Activated T-cell treated with anti-CD3 and anti-CD28 coated beads, Interleukin-2, amount 50 U/mL, for 24 hours (primary cell): ENCODE data around the gene KIF26B.
"Not testable (repeated sequence)": the region's sequence is repeated elsewhere in the genome, so short reads cannot be mapped to it uniquely, and the experiment has no call there.

Experiments
- DNase-seq: peaks from one replicate; pipeline ENCODE4 v3.0.0-alpha.2; 2020
- H3K27ac Mint-ChIP-seq: 2 replicates; pipeline ENCODE4 v1.8.0; 2020; ENCODE audit warnings: mild to moderate bottlenecking, mixed read lengths
- H3K27me3 Mint-ChIP-seq: 2 replicates; pipeline ENCODE4 v1.8.0; 2020; ENCODE audit warnings: mixed read lengths
- H3K36me3 Mint-ChIP-seq: 2 replicates; pipeline ENCODE4 v1.8.0; 2020; ENCODE audit warnings: low read depth, mixed read lengths
- H3K4me1 Mint-ChIP-seq: 2 replicates; pipeline ENCODE4 v1.8.0; 2020; ENCODE audit warnings: low read depth, mixed read lengths
- H3K4me3 Mint-ChIP-seq: 2 replicates; pipeline ENCODE4 v1.8.0; 2020; ENCODE audit warnings: mild to moderate bottlenecking, moderate library complexity, mixed read lengths
- H3K9me3 Mint-ChIP-seq: 2 replicates; pipeline ENCODE4 v1.8.0; 2020; ENCODE audit warnings: mixed read lengths

KIF26B gene

DNA sequence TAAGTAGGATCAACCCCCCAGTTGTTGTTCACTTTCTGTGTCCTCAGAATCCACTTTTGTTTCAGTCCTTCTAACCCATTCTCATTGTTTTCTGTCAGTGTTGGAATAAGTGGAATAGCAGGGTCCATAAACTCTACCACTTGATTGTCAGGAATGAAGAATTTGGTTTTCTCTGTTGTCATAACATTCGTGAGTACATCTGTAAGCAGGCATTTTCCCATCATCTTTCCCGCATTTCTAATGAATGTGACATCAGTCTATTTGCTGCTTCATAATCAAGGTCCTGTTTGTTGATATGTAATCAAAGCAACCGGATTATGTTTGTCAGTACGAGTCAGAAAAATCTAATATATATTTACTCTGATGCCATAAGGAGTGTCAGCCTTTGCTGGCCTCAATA lies 147.1 kb downstream of the KIF26B start:
- Mint-ChIP-seq H3K27ac (no peak overlapping the region), H3K27me3 (peaks cover 12% of the 10 kb centered on the region)

DNA sequence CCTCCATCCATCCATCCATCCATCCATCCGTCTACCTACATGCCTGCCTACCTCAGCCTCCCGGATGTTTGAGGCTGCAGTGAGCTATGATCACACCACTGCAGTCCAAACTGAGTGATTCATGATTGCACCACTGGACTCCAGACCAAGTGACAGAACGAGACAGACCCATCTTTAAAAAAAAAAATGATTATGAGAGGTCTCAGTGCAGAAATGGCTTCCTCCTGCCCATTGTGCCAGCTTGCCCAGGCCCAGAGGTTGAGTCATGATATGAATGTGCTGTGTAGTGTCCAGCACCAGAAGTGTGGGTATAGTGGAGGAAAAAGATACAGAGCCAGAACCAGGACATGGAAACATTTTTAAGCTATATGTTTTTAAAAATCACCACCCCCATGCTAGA lies 149.9 kb downstream of the KIF26B start:
- no peaks in the 10 kb centered on the region for H3K36me3 Mint-ChIP-seq
- H3K4me3 Mint-ChIP-seq = no peak overlapping the region
- no peak for DNase-seq
- no peak overlapping the region for H3K27ac Mint-ChIP-seq
- no peaks in the 10 kb centered on the region for H3K4me1 Mint-ChIP-seq
- H3K9me3 Mint-ChIP-seq = no peaks in the 10 kb centered on the region
- H3K27me3 Mint-ChIP-seq = peaks cover 13% of the 10 kb centered on the region

More for the DNA sequence above, 147.1 kb downstream of the KIF26B start:
- H3K4me1 Mint-ChIP-seq = no peaks in the 10 kb centered on the region
- H3K4me3 Mint-ChIP-seq = no peak overlapping the region
- no peaks in the 10 kb centered on the region for H3K36me3 Mint-ChIP-seq
- no peaks in the 10 kb centered on the region for H3K9me3 Mint-ChIP-seq
- DNase-seq = no peak

DNA sequence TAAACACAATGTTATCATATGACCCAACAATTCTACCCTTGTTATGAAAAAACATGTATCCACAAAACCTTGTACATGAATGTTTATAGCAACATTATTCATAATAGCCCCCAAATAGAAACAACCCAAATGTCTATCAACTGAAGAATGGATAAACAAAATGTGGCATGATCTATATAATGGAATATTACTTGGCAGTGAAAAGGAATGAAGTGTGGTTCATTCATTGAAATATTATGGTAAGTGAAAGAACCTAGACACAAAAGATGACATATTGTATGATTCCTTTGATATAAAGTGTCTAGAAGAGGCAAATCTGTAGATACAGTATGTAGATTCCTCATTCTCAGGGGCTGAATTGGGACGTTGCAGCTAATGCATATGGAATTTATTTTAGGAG lies 151.2 kb downstream of the KIF26B start:
- Mint-ChIP-seq H3K4me3 (no peak overlapping the region), H3K27ac (no peak overlapping the region), H3K36me3 (no peaks in the 10 kb centered on the region), H3K27me3 (peaks cover 16% of the 10 kb centered on the region), H3K4me1 (peaks cover 8% of the 10 kb centered on the region), H3K9me3 (no peaks in the 10 kb centered on the region)
- DNase-seq = no peak

DNA sequence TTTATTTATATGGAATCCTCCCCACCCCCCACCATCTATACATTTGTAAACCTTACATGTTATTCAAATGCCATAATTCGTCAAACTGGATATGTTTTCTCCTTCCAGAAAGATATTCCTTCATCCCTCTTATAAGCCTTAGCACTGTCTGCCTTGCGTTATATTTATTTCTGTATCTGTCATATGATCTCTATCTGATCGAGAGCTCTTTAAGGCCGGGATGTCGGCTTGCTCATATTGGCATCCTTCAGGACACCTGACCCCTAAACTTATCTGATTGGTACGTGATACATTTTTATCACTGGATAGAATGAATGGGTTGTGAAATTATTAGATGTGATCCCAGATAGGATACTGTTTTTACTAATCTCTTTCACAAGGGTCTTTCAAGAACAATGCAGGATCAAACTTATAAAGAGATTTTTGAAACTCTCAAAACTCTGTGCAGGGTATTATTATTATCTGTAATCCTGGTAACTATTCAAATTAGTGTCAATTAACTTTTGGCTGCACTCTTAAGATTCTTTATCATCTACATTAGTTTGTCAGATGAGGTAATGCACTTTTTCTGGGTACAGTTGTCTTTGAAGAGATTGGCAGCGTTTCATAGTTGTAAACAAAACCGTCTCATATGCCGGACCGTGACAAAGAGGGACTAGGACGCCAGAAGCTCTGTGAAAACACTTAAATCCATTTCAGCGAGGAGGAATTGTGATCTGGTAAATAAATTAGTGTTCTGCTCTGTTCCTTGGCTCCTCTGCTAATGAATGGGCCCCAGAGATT lies 152.0 kb downstream of the KIF26B start:
- H3K4me3 Mint-ChIP-seq = no peak overlapping the region
- H3K9me3 Mint-ChIP-seq = no peaks in the 10 kb centered on the region
- H3K36me3 Mint-ChIP-seq = no peaks in the 10 kb centered on the region
- H3K4me1 Mint-ChIP-seq = peaks cover 11% of the 10 kb centered on the region
- no peak overlapping the region for H3K27ac Mint-ChIP-seq
- DNase-seq = no peak
- peaks cover 10% of the 10 kb centered on the region for H3K27me3 Mint-ChIP-seq

DNA sequence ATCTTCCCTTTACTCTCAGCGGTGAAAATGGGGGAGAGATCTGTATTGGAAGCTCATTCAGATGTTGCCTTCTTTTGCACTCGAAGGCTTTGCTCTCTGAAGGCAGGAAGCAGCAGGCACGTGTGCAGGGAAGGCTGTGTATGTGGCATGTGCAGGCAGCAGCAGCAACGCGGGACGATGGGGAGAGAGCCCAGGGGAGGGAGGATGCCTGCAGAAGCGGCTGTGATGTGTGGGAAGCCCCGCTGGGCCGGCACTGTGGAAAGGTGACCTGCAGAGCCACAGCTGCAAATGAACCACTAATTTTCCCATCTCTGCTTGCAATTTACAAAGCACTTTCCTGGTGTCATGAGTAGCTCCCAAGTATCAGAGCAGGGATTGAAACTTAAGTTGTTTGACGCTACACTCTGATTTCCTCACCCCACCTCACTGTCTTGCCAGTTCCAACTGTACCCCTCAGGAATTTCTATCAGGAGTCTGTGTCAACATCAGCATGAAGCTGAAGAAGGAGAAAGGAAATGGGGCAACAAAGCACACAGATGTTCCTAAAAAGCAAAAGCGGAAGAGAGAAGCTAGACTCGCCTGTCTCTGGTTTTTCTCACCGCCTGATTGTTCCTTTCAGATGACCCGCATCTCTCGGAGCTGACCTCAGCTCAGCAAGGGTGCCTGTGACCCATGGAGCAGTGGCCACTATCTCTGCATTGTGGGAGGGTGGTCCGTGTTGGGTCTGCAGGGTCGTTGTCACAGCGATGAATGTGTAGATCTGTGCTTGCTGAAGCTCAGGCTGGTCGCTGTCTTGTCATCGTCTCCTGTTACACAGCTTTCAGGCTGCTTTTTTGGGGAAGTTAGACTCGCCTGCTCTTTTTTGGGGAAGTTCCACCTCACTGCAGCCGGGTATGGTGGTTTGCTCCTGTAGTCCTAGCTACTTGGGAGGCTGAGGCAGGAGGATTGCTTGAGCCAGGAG lies 156.1 kb downstream of the KIF26B start:
- H3K36me3 Mint-ChIP-seq = no peaks in the 10 kb centered on the region
- peaks cover 11% of the 10 kb centered on the region for H3K4me1 Mint-ChIP-seq
- H3K27ac Mint-ChIP-seq = no peak overlapping the region
- H3K4me3 Mint-ChIP-seq = peak overlapping the region; percentile 56
- H3K27me3 Mint-ChIP-seq = peaks cover 10% of the 10 kb centered on the region
- no peak for DNase-seq
- no peaks in the 10 kb centered on the region for H3K9me3 Mint-ChIP-seq

DNA sequence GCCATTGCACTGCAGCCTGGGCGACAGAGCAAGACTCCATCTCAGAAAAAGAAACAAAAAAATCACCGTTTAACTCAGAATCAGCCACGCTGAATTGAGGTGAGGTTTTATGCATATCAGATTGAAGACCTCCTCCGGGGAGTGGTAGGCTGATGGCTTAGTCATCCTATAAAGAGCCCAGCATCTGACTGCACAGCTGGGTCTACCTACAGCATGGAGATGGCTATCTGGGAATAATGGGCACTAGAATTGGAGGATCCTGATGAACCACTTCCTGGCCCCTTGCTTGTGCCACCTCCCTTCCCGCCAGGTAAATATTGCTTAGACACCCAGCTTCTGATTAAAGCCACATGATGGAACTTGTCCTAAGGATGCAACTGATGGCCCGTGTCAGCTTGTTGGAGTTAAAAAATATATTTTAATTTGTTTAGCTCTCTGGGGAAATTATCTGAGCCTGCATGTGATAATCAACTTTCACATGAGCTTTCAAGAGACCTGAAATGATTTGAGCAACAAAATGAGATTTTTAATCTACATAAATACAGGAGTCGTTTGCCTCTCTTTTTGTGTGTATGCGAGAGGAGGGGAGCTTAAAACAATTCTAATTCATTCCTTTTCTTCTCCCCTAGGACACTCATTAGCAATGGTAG lies 157.2 kb downstream of the KIF26B start:
- Mint-ChIP-seq H3K4me3 (no peak overlapping the region), H3K36me3 (no peaks in the 10 kb centered on the region), H3K27me3 (peaks cover 10% of the 10 kb centered on the region), H3K9me3 (no peaks in the 10 kb centered on the region), H3K4me1 (peaks cover 11% of the 10 kb centered on the region), H3K27ac (no peak overlapping the region)
- no peak for DNase-seq

DNA sequence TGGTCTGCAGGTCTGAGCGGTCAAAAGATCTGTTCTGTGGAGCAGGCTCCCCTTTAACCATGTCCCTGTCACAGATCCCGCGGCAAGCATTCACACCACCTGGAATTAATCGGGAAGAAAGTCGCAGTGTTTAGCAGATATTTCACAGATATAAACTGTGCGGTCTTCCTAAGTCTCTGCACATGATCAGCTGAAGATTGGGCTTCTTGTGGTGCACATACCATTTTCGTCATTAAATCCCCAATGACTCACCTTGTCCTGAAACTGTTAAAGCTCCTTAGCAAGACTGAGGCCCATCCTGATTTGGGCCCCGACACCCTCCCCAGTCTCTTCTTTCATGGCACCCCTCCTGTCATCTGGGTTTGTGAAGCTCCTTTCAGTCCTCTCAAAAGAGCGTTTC lies 158.8 kb downstream of the KIF26B start:
- peaks cover 8% of the 10 kb centered on the region for H3K27me3 Mint-ChIP-seq
- DNase-seq = no peak
- no peaks in the 10 kb centered on the region for H3K9me3 Mint-ChIP-seq
- H3K4me1 Mint-ChIP-seq = peaks cover 11% of the 10 kb centered on the region
- H3K36me3 Mint-ChIP-seq = no peaks in the 10 kb centered on the region
- no peak overlapping the region for H3K27ac Mint-ChIP-seq
- no peak overlapping the region for H3K4me3 Mint-ChIP-seq

DNA sequence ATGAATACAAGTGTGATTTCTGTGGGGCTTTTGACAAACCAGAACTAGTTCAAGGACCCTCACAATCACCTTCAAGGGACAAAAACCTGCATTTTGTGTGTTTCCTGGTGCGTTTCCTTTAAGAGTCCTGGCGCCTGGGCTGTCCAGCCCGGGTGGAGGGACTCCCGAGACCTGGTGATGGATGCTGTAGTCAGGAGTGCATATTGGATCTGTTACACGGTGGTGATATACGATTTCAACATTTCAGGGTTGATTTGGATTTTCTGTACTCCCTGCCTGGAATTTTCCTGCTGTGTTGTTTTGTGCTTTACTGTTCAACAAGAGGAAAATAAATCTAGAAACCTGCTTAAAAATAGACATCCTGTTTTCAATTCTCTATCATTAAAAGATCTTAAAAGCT lies 162.0 kb downstream of the KIF26B start:
- no peaks in the 10 kb centered on the region for H3K36me3 Mint-ChIP-seq
- no peaks in the 10 kb centered on the region for H3K27me3 Mint-ChIP-seq
- DNase-seq = no peak
- H3K9me3 Mint-ChIP-seq = no peaks in the 10 kb centered on the region
- no peak overlapping the region for H3K27ac Mint-ChIP-seq
- H3K4me1 Mint-ChIP-seq = no peaks in the 10 kb centered on the region
- no peak overlapping the region for H3K4me3 Mint-ChIP-seq

DNA sequence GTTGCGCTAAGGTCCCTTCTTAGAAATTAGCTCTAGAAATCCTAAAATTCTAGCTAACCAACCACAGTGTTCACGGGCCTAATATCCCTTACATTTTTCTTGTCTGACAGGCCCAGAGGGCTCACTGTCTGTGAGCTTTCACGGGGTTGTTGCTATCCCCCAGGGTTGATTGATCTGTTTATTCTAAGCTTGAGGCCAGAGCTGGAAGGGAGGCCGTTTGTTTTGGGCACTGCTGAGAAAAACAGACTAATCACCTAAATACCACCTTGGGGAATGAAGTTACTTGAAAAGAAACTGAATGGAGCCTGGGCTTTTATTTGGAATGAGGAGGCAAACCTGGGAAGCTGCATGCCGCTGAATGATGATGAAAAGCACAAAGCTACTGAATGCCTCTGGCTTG lies 162.4 kb downstream of the KIF26B start:
- no peak for DNase-seq
- Mint-ChIP-seq H3K27me3 (no peaks in the 10 kb centered on the region), H3K4me3 (no peak overlapping the region), H3K4me1 (no peaks in the 10 kb centered on the region), H3K36me3 (no peaks in the 10 kb centered on the region), H3K27ac (no peak overlapping the region), H3K9me3 (no peaks in the 10 kb centered on the region)

DNA sequence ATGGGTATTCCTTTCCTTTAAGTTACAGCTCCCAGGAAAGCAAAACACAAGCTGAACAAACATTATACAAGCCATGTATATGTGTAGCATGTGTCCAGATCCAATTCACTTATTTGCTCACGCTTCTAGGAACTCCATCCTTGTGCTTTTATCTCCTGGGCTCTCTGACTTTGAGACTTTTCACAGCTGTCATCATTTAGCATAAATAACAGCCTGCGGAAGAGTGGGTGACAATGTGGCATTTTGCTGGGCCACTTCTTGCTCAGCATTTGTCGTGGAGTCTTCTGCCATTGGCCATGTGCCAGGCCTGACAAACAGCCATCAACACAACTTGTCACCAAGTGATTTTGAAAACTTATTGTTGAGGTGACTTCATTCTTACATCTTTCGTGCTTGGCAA lies 164.3 kb downstream of the KIF26B start:
- no peaks in the 10 kb centered on the region for H3K9me3 Mint-ChIP-seq
- H3K4me1 Mint-ChIP-seq = peaks cover 4% of the 10 kb centered on the region
- DNase-seq = no peak
- no peaks in the 10 kb centered on the region for H3K36me3 Mint-ChIP-seq
- no peak overlapping the region for H3K4me3 Mint-ChIP-seq
- peaks cover under 1% of the 10 kb centered on the region for H3K27me3 Mint-ChIP-seq
- H3K27ac Mint-ChIP-seq = no peak overlapping the region

DNA sequence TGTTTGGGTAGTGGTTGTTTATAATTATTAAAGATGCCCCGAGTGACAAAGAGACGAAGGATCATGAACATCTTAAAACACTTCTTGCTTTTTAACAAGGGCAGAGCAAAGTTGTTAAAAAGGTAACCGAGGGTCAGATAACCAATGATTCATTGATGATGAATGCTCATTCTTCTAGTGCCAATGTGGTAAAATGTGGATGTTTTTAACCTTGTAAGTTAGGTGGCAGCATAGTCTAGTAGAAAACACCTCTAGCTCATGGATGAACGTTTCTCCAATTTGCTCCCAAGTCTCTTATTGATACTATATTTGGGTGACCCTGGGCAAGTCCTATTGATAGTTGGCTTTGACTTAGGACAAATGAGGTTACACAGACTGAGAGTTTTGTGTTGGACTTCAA lies 167.9 kb downstream of the KIF26B start:
- Mint-ChIP-seq H3K4me3 (no peak overlapping the region), H3K36me3 (no peaks in the 10 kb centered on the region), H3K27me3 (peaks cover 6% of the 10 kb centered on the region), H3K9me3 (no peaks in the 10 kb centered on the region), H3K4me1 (peaks cover 4% of the 10 kb centered on the region), H3K27ac (no peak overlapping the region)
- no peak for DNase-seq

DNA sequence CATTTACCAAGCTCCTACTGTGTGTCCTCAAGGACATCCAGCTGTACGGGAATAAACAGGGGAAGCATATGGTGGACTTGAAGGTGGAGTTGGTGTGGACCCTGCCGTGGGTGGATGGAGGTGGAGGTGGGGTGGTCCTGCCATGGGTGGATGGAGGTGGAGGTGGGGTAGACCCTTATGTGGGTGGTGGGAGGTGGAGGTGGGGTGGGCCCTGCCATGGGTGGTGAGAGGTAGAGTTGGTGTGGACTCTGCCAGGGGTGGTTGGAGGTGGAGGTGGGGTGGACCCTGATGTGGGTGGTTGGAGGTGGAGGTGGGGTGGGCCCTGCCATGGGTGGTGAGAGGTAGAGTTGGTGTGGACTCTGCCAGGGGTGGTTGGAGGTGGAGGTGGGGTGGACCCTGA lies 169.0 kb downstream of the KIF26B start:
- H3K4me3 Mint-ChIP-seq, H3K27me3 Mint-ChIP-seq, DNase-seq, H3K9me3 Mint-ChIP-seq, H3K4me1 Mint-ChIP-seq, H3K27ac Mint-ChIP-seq, H3K36me3 Mint-ChIP-seq: not testable (repeated sequence)

DNA sequence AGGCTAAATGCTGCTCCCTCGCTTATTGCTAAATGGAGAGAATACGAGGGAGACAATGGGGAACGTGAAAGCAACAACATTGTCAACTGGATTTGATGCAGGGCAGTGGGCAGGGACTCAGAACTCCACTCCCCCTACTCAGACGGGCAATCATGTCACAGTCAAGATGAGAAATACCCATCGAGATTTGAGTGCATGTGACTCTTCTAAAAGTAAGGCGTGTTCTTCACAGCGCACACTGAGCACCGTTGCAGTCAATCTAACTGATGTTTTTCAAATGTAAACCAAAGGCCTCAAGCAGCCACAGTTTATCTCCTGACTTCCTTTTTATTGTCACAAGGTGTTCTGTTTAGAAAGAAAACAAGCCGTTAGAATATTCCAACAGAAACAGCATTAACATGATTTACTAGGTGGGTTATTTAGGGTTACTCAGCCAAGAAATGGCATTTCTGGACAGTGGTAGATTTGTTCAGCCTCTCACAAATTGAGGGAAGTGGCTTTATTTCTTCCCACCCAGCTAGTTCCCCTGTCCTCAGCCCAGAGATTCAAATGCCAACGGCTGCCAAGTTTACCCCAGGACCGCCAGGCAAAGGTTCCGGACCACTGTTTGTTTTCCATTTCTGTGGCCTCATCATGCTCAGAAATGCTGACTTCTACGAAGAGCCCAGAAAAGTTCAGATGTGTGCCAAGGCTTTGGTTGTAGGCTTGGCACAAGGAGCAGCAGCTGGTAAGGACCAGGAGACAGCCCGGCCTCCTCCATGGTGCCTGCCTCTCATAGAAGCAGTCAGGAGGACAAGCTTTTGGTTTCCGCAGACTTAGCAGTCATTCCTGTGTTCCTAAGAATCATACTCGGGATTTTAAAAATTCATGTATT lies 171.4 kb downstream of the KIF26B start:
- Mint-ChIP-seq H3K9me3 (no peaks in the 10 kb centered on the region), H3K27me3 (peaks cover 12% of the 10 kb centered on the region), H3K36me3 (no peaks in the 10 kb centered on the region), H3K27ac (no peak overlapping the region), H3K4me1 (peaks cover 4% of the 10 kb centered on the region), H3K4me3 (no peak overlapping the region)
- DNase-seq = no peak

DNA sequence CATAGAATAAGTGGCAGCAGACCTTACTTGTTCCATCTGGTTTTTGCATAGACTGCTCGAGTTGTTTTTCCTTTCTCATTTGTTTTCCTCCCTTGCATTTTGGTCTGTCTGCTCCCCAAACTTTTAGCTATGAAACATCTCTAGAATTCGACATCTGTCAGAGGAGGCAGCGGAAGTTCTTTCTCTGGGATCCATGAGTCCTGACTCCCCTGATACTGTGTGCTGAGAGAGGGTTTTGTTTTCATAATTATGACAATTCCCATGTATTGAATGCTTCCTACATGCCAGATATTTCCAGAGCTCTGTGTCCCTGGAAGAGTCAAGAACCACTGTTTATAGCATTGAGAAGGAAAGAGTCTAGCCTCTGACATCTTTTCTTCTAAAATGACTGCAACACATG lies 172.6 kb downstream of the KIF26B start:
- H3K9me3 Mint-ChIP-seq = no peaks in the 10 kb centered on the region
- no peak overlapping the region for H3K27ac Mint-ChIP-seq
- peaks cover 13% of the 10 kb centered on the region for H3K4me1 Mint-ChIP-seq
- H3K36me3 Mint-ChIP-seq = no peaks in the 10 kb centered on the region
- DNase-seq = no peak
- H3K27me3 Mint-ChIP-seq = peaks cover 12% of the 10 kb centered on the region
- H3K4me3 Mint-ChIP-seq = no peak overlapping the region
